GM23338 (cell line): Measurements from ENCODE around the gene PHLDB1. TPM values are rescaled to one million over a fixed set of nuclear protein-coding genes. Genes with fewer than 3 reads are reported as not detected.
"Not testable (repeated sequence)": the region's sequence is repeated elsewhere in the genome, so short reads cannot be mapped to it uniquely, and the experiment has no call there.

Source experiments
- ATAC-seq: fragments of 200-7000 bp; cut with Tn5 transposase; 3 replicates; pipeline ENCODE4 v1.9.1; 2020
- DNase-seq: peaks from one replicate; pipeline ENCODE4 v3.0.0-alpha.2; 2015; ENCODE audit warnings: low spot score
- H2AFZ ChIP-seq: fragments of 200-600 bp; sonication (generic); 2 replicates; pipeline ENCODE4 v1.8.0; 2016; ENCODE audit warnings: antibody characterized with exemption, mild to moderate bottlenecking, moderate library complexity
- H3F3A ChIP-seq: fragments of 200-600 bp; sonication (generic); replicated peaks from 2 replicates; pipeline ENCODE4 v1.8.0; 2017; ENCODE audit warnings: antibody characterized with exemption, mixed run types, low read depth
- H3K27ac ChIP-seq: fragments of 200-600 bp; sonication (generic); 2 replicates; pipeline ENCODE4 v1.6.1; 2016; ENCODE audit warnings: low read depth
- H3K27me3 ChIP-seq: fragments of 200-600 bp; sonication (generic); 2 replicates; pipeline ENCODE4 v1.8.0; 2016; ENCODE audit warnings: mild to moderate bottlenecking, mixed run types, moderate library complexity; ENCODE audit not compliant: insufficient read depth
- H3K36me3 ChIP-seq: fragments of 200-600 bp; sonication (generic); 2 replicates; pipeline ENCODE4 v1.8.0; 2016; ENCODE audit warnings: mild to moderate bottlenecking; ENCODE audit not compliant: insufficient read depth
- H3K4me1 ChIP-seq: fragments of 200-600 bp; sonication (generic); 2 replicates; pipeline ENCODE4 v1.8.0; 2016; ENCODE audit warnings: mild to moderate bottlenecking, moderate library complexity; ENCODE audit not compliant: insufficient read depth
- H3K4me2 ChIP-seq: fragments of 200-600 bp; sonication (generic); 2 replicates; pipeline ENCODE4 v1.7.1; 2017; ENCODE audit warnings: mixed run types
- H3K4me3 ChIP-seq: fragments of 200-600 bp; sonication (generic); 2 replicates; pipeline ENCODE4 v1.6.1; 2016; ENCODE audit warnings: mixed run types
- H3K79me2 ChIP-seq: fragments of 200-600 bp; sonication (generic); replicated peaks from 2 replicates; pipeline ENCODE4 v1.8.0; 2017; ENCODE audit warnings: mild to moderate bottlenecking; ENCODE audit not compliant: insufficient read depth
- H3K9me2 ChIP-seq: fragments of 200-600 bp; sonication (generic); 2 replicates; pipeline ENCODE4 v1.8.0; 2017; ENCODE audit not compliant: insufficient read depth
- H4K20me1 ChIP-seq: fragments of 200-600 bp; sonication (generic); replicated peaks from 2 replicates; pipeline ENCODE4 v1.8.0; 2017; ENCODE audit warnings: mild to moderate bottlenecking; ENCODE audit not compliant: insufficient read depth
- H3K27ac Mint-ChIP-seq: 2 replicates; pipeline ENCODE4 v1.8.0; 2020; ENCODE audit warnings: inconsistent platforms, mild to moderate bottlenecking, moderate library complexity, mixed read lengths
- H3K27me3 Mint-ChIP-seq: 3 replicates; pipeline ENCODE4 v1.8.0; 2022; ENCODE audit warnings: low read depth, mild to moderate bottlenecking, moderate library complexity, mixed read lengths, inconsistent platforms; ENCODE audit not compliant: insufficient read depth, poor library complexity
- H3K36me3 Mint-ChIP-seq: 3 replicates; pipeline ENCODE4 v1.8.0; 2021; ENCODE audit warnings: low read depth, mild to moderate bottlenecking, inconsistent platforms, moderate library complexity, mixed read lengths
- H3K4me1 Mint-ChIP-seq: 3 replicates; pipeline ENCODE4 v1.8.0; 2020; ENCODE audit warnings: mild to moderate bottlenecking, inconsistent platforms, mixed read lengths
- H3K4me3 Mint-ChIP-seq: 3 replicates; pipeline ENCODE4 v1.8.0; 2021; ENCODE audit warnings: moderate library complexity, mild to moderate bottlenecking, inconsistent platforms, mixed read lengths
- H3K9me3 Mint-ChIP-seq: 3 replicates; pipeline ENCODE4 v1.8.0; 2020; ENCODE audit warnings: moderate library complexity, mild to moderate bottlenecking, inconsistent platforms, mixed read lengths
- CREB1 ChIP-seq: fragments of 250-450 bp; sonication (Bioruptor Pico); IDR thresholded peaks from 2 replicates; pipeline ENCODE4 v1.5.0; 2020; ENCODE audit warnings: low read depth, mild to moderate bottlenecking, moderate library complexity
- CTCF ChIP-seq, 2 experiments: fragments of 200-600 bp in 1 of 2; sonication (generic) in 1 of 2; conservative IDR thresholded peaks; 2 replicates each; pipeline versions ENCODE4 v1.5.1 to v1.6.1; 2016 to 2017; ENCODE audit warnings: antibody characterized with exemption in 2 of 2, low read depth in 2 of 2, mild to moderate bottlenecking in 2 of 2, moderate library complexity in 1 of 2
- EZH2 ChIP-seq: fragments of 200-600 bp; sonication (generic); IDR thresholded peaks from one replicate; pipeline ENCODE4 v1.8.0; 2017; ENCODE audit warnings: antibody characterized with exemption, mild to moderate bottlenecking, low read depth; ENCODE audit not compliant: unreplicated experiment
- POLR2AphosphoS5 ChIP-seq: IDR thresholded peaks from 2 replicates; pipeline ENCODE4 v1.6.1; 2016; ENCODE audit warnings: antibody characterized with exemption, low read depth
- STAT1 ChIP-seq: IDR thresholded peaks from one replicate; pipeline ENCODE4 v1.6.1; 2016; ENCODE audit warnings: antibody characterized with exemption; ENCODE audit not compliant: unreplicated experiment
- polyA plus RNA-seq: library from polyadenylated mRNA; unstranded; fragments of >200 nt; fragmentation: Nextera tagmentation; extraction: Ambion mirVana; gene quantifications from 2 replicates; pipeline ENCODE4 v1.2.1, GENCODE V29; 2016
- total RNA-seq: library from RNA; depleted of rRNA; stranded (reverse); fragments of >200 nt; shearing (Covaris generic); gene quantifications from 2 replicates; pipeline ENCODE4 v1.2.3, GENCODE V29; 2014

The PHLDB1 gene
- total and polyA plus RNA-seq, 2 experiments from 2014 or later, result 46.0 to 85.2 TPM

- Histone ChIP-seq H4K20me1 (peaks cover 47% of the 10 kb centered on the region), H3K27me3 (no peaks in the 10 kb centered on the region), H3K79me2 (peaks cover 73% of the 10 kb centered on the region), H3K4me3 (no peak overlapping the region), H3K4me1 (peaks cover 6% of the 10 kb centered on the region), H3K4me2 (no peak overlapping the region), H3K27ac (no peak overlapping the region), H3K9me2 (no peaks in the 10 kb centered on the region), H3F3A (peaks cover 2% of the 10 kb centered on the region; the same call in 1 of the 2 replicates), H2AFZ (no peak overlapping the region), H3K36me3 (no peaks in the 10 kb centered on the region)
- Mint-ChIP-seq H3K36me3 (no peaks in the 10 kb centered on the region), H3K9me3 (no peaks in the 10 kb centered on the region), H3K27ac (no peak overlapping the region), H3K27me3 (peaks cover 4% of the 10 kb centered on the region), H3K4me1 (peaks cover 7% of the 10 kb centered on the region; the same call in 2 of the 3 replicates), H3K4me3 (peak overlapping the region; percentile 6; the same call in 1 of the 3 replicates)
- DNase-seq (no peak), ATAC-seq (no peak)
- TF ChIP-seq CREB1 (CRISPR knock-in tag) (no peak), POLR2AphosphoS5 (no peak), EZH2 (no peak), STAT1 (no peak)
Measured at GRCh38 chr11:118574636-118575035, 32.8 kb upstream of the PHLDB1 start.

DNA sequence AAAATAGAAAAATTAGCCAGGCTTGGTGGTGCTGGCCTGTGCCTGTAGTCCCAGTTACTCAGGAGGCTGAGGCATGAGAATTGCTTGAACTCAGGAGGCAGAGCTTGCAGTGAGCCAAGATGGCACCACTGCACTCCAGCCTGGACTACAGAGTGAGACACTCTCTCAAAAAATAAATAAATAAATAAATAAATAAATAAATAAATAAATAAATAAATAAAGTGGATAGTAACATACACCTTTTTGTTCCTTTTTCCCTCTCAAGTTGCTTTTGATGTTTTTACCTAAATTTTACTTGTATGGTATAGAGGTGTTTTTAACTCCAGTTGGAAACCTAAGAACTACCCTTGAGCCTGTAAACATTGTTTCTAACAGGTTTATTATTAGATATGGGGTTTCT, 29.4 kb upstream of the PHLDB1 start:
- H3K27ac Mint-ChIP-seq, H3K36me3 ChIP-seq, H3K4me3 ChIP-seq, H3K27me3 ChIP-seq, H3K9me3 Mint-ChIP-seq, H3K4me1 Mint-ChIP-seq, DNase-seq, ATAC-seq, H3K4me1 ChIP-seq, H3K9me2 ChIP-seq, H3K4me3 Mint-ChIP-seq, H3F3A ChIP-seq, H3K27ac ChIP-seq, H2AFZ ChIP-seq, H3K27me3 Mint-ChIP-seq, H3K4me2 ChIP-seq: not testable (repeated sequence)
- Histone ChIP-seq H3K79me2 (peaks cover 85% of the 10 kb centered on the region), H4K20me1 (peaks cover 63% of the 10 kb centered on the region)
- peaks cover 11% of the 10 kb centered on the region for H3K36me3 Mint-ChIP-seq

GRCh38 chr11:118581057-118581456, 26.4 kb upstream of the PHLDB1 start:
- H3K9me3 Mint-ChIP-seq, result no peaks in the 10 kb centered on the region
- no peaks in the 10 kb centered on the region for H3K4me1 Mint-ChIP-seq
- Histone ChIP-seq H3K36me3 (peaks cover 32% of the 10 kb centered on the region), H3K4me2 (no peak overlapping the region), H3K4me1 (no peaks in the 10 kb centered on the region), H3K27me3 (no peaks in the 10 kb centered on the region), H3F3A (peaks cover 3% of the 10 kb centered on the region; the same call in 1 of the 2 replicates), H3K79me2 (peaks cover 55% of the 10 kb centered on the region), H4K20me1 (peaks cover 35% of the 10 kb centered on the region), H3K4me3 (no peak overlapping the region), H2AFZ (no peak overlapping the region), H3K9me2 (no peaks in the 10 kb centered on the region), H3K27ac (no peak overlapping the region)
- DNase-seq, result no peak
- no peaks in the 10 kb centered on the region for H3K27me3 Mint-ChIP-seq
- H3K36me3 Mint-ChIP-seq, result peaks cover 38% of the 10 kb centered on the region
- no peak overlapping the region for H3K4me3 Mint-ChIP-seq
- no peak for ATAC-seq
- no peak overlapping the region for H3K27ac Mint-ChIP-seq
- no peak for TF ChIP-seq CTCF (conservative IDR thresholded peaks at IDR 0.05; ENCODE audit: low read depth in 2 of 2)
